ENCODE data around the gene RPLP2.

DNA sequence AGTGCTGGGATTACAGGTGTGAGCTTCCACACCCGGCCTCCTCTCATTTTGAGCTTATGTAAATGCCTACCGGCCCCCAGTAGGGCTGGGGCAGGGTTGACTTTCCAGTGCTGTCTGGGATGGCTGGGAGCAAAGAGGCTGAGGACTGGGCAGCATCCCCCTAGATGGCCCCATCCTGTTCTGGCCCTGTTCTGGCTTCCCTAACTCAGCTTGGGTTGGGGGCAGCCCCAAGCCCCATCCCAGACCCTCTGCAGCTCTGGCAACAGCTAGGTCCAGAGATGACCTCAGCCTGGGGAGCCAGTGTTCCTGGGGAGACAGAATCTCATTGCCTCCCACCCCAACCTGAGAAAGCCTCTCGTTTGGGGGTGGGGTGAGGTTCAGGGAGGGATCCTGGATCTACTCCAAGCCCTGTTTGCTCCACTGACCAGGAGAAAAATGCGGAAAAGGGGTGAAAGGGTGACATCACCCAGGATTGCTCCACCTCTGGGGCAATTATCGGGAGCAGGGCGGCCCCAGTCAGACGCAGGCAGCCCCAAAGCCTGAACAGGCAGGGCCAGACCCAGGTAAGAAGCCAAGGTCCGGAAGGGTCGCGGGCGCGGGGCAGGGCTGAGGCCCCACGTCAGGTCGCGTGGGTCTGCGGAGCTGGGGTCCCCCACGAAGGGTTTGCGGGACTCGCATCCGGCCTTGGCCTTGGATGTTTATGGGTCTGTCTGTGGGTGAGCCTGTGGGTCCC, 8.8 kb downstream of the RPLP2 start, which contains the start of gene PNPLA2:
- TF ChIP-seq, protein P1, sequence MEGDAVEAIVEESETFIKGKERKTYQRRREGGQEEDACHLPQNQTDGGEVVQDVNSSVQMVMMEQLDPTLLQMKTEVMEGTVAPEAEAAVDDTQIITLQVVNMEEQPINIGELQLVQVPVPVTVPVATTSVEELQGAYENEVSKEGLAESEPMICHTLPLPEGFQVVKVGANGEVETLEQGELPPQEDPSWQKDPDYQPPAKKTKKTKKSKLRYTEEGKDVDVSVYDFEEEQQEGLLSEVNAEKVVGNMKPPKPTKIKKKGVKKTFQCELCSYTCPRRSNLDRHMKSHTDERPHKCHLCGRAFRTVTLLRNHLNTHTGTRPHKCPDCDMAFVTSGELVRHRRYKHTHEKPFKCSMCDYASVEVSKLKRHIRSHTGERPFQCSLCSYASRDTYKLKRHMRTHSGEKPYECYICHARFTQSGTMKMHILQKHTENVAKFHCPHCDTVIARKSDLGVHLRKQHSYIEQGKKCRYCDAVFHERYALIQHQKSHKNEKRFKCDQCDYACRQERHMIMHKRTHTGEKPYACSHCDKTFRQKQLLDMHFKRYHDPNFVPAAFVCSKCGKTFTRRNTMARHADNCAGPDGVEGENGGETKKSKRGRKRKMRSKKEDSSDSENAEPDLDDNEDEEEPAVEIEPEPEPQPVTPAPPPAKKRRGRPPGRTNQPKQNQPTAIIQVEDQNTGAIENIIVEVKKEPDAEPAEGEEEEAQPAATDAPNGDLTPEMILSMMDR (IDR thresholded peaks at IDR 0.05): no peak
- TF ChIP-seq EZH2 (IDR thresholded peaks at IDR 0.05; ENCODE audit: borderline replicate concordance, insufficient read depth, low read depth, low read length, poor library complexity, severe bottlenecking): no peak
